ENCODE results near the gene DLEC1.

Gene DLEC1

DNA sequence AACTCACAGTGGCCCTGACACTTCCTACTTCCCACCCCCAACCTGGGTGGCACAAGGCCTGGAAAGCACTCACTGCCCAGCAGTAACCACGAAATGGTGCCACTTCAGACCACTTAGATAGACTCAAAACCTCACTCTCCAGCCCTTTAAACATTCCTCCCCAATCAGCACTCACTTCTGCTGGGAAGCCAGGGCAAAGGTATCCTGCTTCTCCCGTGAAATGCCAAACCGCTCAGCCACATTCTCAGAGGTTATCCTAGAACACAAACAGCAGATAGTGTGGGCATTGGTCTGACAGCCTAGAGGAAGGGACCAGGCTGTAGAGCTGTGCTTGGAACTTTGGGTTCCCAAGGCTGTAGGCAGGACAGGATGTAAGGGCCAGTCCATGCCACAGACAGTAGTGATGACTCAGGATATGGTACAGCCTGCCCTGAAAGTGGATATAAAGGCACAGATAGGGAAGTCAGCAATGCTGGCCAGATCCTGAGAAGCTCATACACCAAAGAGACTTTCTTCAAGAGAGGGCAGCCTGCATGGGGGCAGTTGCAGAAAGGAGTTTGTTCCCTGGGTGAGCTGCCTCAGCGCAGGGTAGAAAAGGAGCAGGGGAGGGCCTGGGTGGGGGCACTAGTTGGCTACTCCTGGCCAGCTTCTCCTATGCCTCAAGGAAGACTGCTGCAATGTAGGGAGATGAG, 88.7 kb downstream of the DLEC1 start:
- no peak overlapping the region for H3K4me3 ChIP-seq (ENCODE audit: low read depth, low read length)
- DNase-seq (ENCODE audit: low read depth): no peak
- TF ChIP-seq, protein P1, sequence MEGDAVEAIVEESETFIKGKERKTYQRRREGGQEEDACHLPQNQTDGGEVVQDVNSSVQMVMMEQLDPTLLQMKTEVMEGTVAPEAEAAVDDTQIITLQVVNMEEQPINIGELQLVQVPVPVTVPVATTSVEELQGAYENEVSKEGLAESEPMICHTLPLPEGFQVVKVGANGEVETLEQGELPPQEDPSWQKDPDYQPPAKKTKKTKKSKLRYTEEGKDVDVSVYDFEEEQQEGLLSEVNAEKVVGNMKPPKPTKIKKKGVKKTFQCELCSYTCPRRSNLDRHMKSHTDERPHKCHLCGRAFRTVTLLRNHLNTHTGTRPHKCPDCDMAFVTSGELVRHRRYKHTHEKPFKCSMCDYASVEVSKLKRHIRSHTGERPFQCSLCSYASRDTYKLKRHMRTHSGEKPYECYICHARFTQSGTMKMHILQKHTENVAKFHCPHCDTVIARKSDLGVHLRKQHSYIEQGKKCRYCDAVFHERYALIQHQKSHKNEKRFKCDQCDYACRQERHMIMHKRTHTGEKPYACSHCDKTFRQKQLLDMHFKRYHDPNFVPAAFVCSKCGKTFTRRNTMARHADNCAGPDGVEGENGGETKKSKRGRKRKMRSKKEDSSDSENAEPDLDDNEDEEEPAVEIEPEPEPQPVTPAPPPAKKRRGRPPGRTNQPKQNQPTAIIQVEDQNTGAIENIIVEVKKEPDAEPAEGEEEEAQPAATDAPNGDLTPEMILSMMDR (IDR thresholded peaks at IDR 0.05; ENCODE audit: low read depth, low read length, missing control alignments): no peak
- in situ Hi-C loops (cut with HindIII; ENCODE audit: low sequenced_read_pairs): loop anchor here (5.0 kb wide), 1 partner anchor 40 kb away; no protein-coding TSS in a partner anchor

DNA sequence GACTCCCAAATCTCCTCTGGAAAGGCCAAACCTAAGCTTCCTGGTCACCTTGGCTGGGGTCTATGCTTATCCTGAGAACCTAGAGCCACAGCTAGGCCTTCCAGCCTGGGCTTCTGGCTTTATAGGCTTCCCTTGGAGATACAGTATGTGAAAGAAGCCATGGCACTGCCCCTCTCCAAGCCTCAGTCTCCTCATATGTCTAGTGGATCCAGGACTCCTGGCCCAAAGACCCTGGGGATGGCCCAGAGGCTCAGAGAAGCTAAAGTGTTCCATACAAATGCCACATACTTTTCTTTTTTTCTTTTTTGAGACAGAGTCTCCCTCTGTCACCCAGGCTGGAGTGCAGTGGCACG, 89.3 kb downstream of the DLEC1 start:
- H3K4me3 ChIP-seq (ENCODE audit: low read depth, low read length): no peak overlapping the region
- TF ChIP-seq, protein P1 (IDR thresholded peaks at IDR 0.05; ENCODE audit: low read depth, low read length, missing control alignments): no peak
- in situ Hi-C loops (cut with HindIII; ENCODE audit: low sequenced_read_pairs): loop anchor here (5.0 kb wide), 1 partner anchor 41 kb away; no protein-coding TSS in a partner anchor
- DNase-seq (ENCODE audit: low read depth): no peak

DNA sequence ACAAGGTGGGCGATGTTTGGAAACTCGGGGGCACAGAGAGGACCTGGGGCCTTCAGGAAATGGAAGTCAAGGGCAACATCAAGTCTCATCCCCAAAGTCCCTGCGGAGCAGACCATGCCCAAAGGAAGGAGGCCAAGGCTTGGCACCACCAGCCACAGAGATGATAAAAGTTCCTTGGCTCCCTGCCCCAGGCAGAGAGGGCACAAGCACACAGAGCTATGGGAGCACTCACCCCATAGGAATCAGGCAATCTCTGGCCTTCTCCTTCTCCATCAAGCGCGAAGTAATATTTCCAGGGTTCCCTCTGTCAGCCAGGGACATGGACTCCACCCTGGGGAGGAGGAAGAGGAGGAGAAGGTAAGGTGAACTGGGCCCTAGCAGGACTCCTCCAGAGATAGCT, 90.0 kb downstream of the DLEC1 start:
- H3K4me3 ChIP-seq (ENCODE audit: low read depth, low read length): no peak overlapping the region
- in situ Hi-C loops (cut with HindIII; ENCODE audit: low sequenced_read_pairs): loop anchor here (5.0 kb wide), 1 partner anchor 42 kb away; no protein-coding TSS in a partner anchor
- DNase-seq (ENCODE audit: low read depth): no peak
- TF ChIP-seq, protein P1 (IDR thresholded peaks at IDR 0.05; ENCODE audit: low read depth, low read length, missing control alignments): no peak

DNA sequence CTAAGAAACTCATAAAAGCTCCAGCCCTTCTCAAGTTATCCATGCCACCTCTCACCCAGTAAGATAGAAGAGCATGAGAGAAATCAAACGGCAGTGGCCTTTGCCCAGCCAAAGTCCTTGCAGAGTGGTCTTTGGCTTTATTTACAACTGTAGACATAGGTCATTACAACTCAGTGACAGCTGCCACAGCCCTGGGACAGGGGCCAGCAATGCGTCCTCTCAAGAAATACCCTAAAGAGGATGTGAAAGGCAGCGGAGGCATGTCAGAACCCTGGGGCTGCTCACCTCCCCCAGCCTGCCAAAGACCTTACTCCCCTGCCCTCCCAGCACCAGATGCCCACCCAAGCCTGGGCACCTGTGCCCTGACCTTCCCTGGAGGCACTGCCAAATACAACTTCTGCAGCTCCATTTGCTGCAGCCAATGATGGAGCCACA, 91.6 kb downstream of the DLEC1 start:
- DNase-seq (ENCODE audit: low read depth): no peak
- H3K4me3 ChIP-seq (ENCODE audit: low read depth, low read length): no peak overlapping the region
- TF ChIP-seq, protein P1 (IDR thresholded peaks at IDR 0.05; ENCODE audit: low read depth, low read length, missing control alignments): no peak
- in situ Hi-C loops (cut with HindIII; ENCODE audit: low sequenced_read_pairs): no loop called here

DNA sequence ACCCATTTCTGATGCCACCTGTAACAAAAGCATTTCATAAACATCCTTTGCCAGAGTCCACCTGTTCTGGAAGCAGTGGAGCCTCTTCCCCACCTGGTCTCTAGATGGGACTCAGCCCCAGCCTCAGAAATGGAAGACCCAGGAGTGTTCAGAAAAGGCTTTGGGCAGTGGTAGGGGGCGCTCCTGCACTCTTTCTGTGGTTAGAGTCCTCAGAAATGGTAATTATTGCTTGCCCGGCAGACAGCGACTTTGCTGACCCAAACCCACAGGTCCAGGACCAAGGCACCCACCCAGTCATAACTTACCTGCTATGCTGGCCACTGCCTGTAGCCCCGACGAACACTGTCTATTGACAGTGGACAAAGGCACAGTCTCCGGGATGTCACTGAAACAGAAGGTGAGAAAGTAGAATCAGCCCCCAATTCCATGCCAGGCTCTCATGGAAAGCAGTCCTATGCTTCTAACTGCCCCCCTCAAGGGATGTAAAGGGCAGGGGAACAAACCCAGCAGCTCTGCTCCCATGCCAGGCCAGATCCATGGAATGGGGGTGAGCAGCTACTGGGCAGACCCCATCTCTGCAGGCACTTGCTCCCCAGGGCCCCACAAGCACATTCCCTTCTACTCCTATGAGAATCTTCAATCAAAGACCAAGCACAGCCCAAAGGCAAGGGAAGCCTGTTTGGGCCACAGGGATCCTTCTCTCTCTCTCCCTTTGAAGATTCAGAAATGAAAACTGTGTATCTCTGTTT, 92.8 kb downstream of the DLEC1 start:
- DNase-seq (ENCODE audit: low read depth): no peak
- no peak overlapping the region for H3K4me3 ChIP-seq (ENCODE audit: low read depth, low read length)
- TF ChIP-seq, protein P1 (IDR thresholded peaks at IDR 0.05; ENCODE audit: low read depth, low read length, missing control alignments): peak; percentile 77
- in situ Hi-C loops (cut with HindIII; ENCODE audit: low sequenced_read_pairs): no loop called here

DNA sequence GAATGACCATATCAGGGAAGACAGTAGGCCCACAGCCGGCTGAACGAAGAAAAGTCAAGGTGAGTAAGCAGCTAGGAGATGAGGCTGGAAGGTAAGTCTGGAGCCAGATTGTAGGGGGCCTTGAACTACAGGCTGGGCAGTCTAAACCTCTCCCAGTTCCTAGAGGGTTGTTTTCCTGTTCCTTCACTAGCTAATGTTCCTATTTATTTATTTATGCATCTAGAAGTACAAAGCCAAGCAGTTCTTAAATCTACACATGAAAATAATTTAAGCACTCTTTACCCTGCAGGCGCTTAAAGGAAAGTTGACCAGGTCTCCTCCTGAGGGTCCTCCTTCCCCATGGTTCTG, 94.2 kb downstream of the DLEC1 start:
- no peak overlapping the region for H3K4me3 ChIP-seq (ENCODE audit: low read depth, low read length)
- DNase-seq (ENCODE audit: low read depth): no peak
- TF ChIP-seq, protein P1 (IDR thresholded peaks at IDR 0.05; ENCODE audit: low read depth, low read length, missing control alignments): no peak
- in situ Hi-C loops (cut with HindIII; ENCODE audit: low sequenced_read_pairs): no loop called here
